ENCODE measurements around the gene EIF4E2. TPM values are rescaled to one million over a fixed set of nuclear protein-coding genes. Genes with fewer than 3 reads are reported as not detected.
"Not testable (repeated sequence)": the region's sequence is repeated elsewhere in the genome, so short reads cannot be mapped to it uniquely, and the experiment has no call there.

The EIF4E2 gene
- total RNA-seq, 2 donors from 2014 or later: 12.2 to 17.4 TPM

DNA sequence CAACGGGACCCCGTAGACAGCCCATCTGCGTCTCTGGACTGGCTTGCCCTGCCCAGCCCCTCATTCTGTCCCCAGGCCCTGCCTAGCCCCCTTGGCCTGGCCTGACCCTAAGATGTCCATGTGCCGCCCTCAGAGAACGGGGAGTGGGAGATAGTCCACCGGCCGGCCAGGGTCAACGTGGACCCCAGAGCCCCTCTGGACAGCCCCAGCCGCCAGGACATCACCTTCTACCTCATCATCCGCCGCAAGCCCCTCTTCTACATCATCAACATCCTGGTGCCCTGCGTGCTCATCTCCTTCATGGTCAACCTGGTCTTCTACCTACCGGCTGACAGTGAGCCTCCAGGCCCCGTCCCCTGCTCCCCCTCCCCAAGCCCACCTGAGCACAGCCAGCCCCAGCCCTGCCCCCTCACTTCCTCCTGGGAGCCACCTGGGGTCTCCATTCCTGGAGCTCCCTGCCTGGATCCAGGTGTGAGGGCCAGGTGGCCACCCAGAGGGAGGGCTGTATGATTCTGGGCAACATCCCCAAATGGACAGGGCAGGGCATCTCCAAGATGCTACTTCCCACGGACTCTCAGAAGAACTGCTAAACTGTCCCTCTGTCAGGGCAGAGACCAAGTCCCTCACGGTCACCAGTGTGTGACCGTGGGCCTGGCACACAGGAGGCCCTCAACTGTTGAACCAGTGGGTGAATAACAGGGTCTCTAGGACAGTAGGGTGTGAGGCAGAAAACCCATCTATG, 20.5 kb upstream of the EIF4E2 start:
- ATAC-seq (no peak), DNase-seq (no peak)
- TF ChIP-seq POLR2A (IDR thresholded peaks at IDR 0.05): no peak
- TF ChIP-seq, protein P1, sequence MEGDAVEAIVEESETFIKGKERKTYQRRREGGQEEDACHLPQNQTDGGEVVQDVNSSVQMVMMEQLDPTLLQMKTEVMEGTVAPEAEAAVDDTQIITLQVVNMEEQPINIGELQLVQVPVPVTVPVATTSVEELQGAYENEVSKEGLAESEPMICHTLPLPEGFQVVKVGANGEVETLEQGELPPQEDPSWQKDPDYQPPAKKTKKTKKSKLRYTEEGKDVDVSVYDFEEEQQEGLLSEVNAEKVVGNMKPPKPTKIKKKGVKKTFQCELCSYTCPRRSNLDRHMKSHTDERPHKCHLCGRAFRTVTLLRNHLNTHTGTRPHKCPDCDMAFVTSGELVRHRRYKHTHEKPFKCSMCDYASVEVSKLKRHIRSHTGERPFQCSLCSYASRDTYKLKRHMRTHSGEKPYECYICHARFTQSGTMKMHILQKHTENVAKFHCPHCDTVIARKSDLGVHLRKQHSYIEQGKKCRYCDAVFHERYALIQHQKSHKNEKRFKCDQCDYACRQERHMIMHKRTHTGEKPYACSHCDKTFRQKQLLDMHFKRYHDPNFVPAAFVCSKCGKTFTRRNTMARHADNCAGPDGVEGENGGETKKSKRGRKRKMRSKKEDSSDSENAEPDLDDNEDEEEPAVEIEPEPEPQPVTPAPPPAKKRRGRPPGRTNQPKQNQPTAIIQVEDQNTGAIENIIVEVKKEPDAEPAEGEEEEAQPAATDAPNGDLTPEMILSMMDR (IDR thresholded peaks at IDR 0.05): no peak
- WGBS, 2 donors: 77 to 80% methylated on average over 14 to 17 of the region's 17 CpGs
- H3K36me3 ChIP-seq (replicated peaks in 1 of 2; ENCODE audit: insufficient read depth in 1 of 2, low read depth in 2 of 2): no peaks in the 10 kb centered on the region
- intact Hi-C loops (cut with DNase I): loop anchor here (10.0 kb wide), 1 partner anchor 625 kb away; no protein-coding TSS in a partner anchor
- H3K4me3 ChIP-seq: no peak overlapping the region
- H3K9me3 ChIP-seq: no peaks in the 10 kb centered on the region
- H3K27ac ChIP-seq: no peak overlapping the region
- H3K27me3 ChIP-seq: no peaks in the 10 kb centered on the region
- peaks cover 7% of the 10 kb centered on the region for H3K4me1 ChIP-seq

DNA sequence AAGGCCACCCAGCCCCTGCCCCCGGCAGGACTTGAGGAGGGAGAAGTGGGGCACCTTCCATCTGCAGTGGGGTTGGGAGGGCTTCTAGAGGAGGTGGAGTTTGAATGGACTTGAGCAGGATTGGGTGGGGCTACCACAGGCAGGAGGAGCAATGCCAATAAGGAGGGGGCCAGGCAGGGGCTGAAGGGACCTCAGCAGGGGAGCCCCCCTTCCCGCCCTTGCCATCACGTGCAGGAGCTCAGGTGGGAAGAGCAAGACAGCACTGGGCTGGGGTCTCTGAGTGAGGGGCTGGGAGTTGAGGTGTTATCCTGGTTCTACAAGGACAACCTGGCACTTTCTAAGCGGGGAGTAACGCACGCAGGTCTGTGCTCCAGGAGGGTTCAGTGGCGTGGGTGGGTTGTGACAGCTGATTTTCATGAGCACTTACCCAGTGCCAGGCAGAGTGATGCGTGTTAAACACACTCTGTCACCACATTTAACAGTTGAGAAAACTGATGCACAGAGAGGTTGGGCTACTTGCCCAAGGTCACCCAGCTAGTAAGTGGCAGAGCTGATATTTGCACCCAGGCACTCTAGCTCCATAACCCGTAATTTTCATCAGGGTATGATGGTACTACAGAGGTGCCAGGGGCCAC, 19.7 kb upstream of the EIF4E2 start:
- no peak for ATAC-seq
- no peak for DNase-seq
- intact Hi-C loops (cut with DNase I): no loop called here
- H3K36me3 ChIP-seq (replicated peaks in 1 of 2; ENCODE audit: insufficient read depth in 1 of 2, low read depth in 2 of 2): no peaks in the 10 kb centered on the region
- no peaks in the 10 kb centered on the region for H3K27me3 ChIP-seq
- no peak overlapping the region for H3K4me3 ChIP-seq
- no peak overlapping the region for H3K27ac ChIP-seq
- no peaks in the 10 kb centered on the region for H3K4me1 ChIP-seq
- TF ChIP-seq, protein P1 (IDR thresholded peaks at IDR 0.05): no peak
- TF ChIP-seq POLR2A (IDR thresholded peaks at IDR 0.05): no peak
- H3K9me3 ChIP-seq: no peaks in the 10 kb centered on the region
- 57 to 58% methylated on average over 5 to 9 of the region's 9 CpGs for WGBS, 2 donors

DNA sequence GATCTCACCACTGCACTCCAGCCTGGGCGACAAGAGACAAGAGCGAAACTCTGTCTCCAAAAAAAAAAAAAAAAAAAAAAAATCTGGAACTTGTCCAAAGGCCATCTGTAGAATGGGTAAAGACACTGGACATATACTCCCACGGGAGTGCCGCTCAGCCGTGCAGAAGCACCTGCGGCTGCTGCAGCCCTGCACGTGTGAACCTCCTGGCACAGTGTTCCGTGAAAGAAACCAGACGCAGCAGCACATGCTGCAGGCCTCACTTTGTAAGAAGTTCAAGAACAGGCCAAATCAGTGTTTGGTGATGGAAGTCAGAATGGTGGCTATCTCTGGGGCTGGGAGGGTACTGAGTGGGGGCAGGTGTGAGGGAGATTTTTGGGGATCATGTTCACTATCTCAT, 18.1 kb upstream of the EIF4E2 start:
- ATAC-seq: no peak
- Histone ChIP-seq H3K9me3 (no peaks in the 10 kb centered on the region), H3K4me1 (peaks cover 4% of the 10 kb centered on the region), H3K36me3 (replicated peaks in 1 of 2; ENCODE audit: insufficient read depth in 1 of 2, low read depth in 2 of 2) (no peaks in the 10 kb centered on the region), H3K27ac (no peak overlapping the region), H3K27me3 (no peaks in the 10 kb centered on the region), H3K4me3 (no peak overlapping the region)
- TF ChIP-seq, protein P1 (IDR thresholded peaks at IDR 0.05): no peak
- no peak for TF ChIP-seq POLR2A (IDR thresholded peaks at IDR 0.05)
- 38 to 42% methylated on average over 9 of the region's 9 CpGs for WGBS, 2 donors
- intact Hi-C loops (cut with DNase I): no loop called here
- no peak for DNase-seq

DNA sequence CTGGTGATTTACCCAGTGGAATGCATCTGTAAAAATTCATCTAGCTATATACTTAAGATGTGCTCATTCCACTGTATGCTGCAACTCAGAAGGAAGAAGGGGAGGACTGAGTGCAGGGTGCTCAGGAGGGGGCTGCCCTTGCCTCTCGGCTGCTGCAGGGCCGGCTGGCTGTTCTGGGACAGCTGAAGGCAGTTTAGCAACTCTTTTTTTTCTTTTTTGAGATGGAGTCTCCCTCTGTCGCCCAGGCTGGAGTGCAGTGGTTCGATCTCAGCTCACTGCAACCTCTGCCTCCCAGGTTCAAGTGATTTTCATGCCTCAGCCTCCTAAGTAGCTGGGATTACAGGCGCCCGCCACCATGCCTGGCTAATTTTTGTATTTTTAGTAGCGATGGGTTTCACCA, 17.7 kb upstream of the EIF4E2 start:
- H3K27ac ChIP-seq; DNase-seq; intact Hi-C loops (cut with DNase I); H3K36me3 ChIP-seq (replicated peaks in 1 of 2; ENCODE audit: insufficient read depth in 1 of 2, low read depth in 2 of 2); H3K9me3 ChIP-seq; ATAC-seq; H3K27me3 ChIP-seq; H3K4me3 ChIP-seq; H3K4me1 ChIP-seq: not testable (repeated sequence)
- WGBS, 2 donors: 80% methylated on average over 7 of the region's 7 CpGs

DNA sequence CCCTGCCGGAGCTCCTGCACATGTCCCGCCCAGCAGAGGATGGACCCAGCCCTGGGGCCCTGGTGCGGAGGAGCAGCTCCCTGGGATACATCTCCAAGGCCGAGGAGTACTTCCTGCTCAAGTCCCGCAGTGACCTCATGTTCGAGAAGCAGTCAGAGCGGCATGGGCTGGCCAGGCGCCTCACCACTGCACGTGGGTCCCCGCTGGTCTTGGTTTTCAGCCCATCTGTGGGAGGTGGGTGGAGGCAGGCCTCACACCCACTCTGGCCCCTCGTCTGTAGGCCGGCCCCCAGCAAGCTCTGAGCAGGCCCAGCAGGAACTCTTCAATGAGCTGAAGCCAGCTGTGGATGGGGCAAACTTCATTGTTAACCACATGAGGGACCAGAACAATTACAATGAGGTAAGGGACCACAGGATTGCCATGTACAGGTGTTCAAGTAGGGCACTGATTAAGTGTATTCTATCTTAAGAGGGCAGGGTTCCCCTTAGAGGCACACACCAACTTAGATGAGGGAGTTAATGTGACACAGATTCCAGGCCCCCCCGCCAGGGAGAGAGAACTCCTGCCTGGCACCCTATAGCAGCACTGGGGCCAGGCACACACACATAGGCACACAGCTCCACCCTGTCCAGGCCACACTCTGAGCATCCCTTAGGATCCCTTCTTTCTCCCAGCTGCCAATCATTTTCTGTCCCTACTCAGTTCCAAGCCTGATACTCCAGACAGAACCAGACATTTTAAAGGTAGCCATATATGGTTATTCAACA, 16.4 kb upstream of the EIF4E2 start:
- DNase-seq: no peak
- TF ChIP-seq, protein P1 (IDR thresholded peaks at IDR 0.05): no peak
- TF ChIP-seq POLR2A (IDR thresholded peaks at IDR 0.05): no peak
- H3K27ac ChIP-seq: no peak overlapping the region
- H3K4me1 ChIP-seq: peaks cover 10% of the 10 kb centered on the region
- H3K36me3 ChIP-seq (replicated peaks in 1 of 2; ENCODE audit: insufficient read depth in 1 of 2, low read depth in 2 of 2): no peaks in the 10 kb centered on the region
- H3K9me3 ChIP-seq: no peaks in the 10 kb centered on the region
- H3K4me3 ChIP-seq: no peak overlapping the region
- no peak for ATAC-seq
- 77 to 80% methylated on average over 3 to 13 of the region's 13 CpGs for WGBS, 2 donors
- intact Hi-C loops (cut with DNase I): no loop called here
- H3K27me3 ChIP-seq: no peaks in the 10 kb centered on the region
